Choroid plexus epithelial cell (primary cell): Measurements from ENCODE around the gene ZNF407.
A peak's percentile ranks its signal among the peaks of the same experiment; 100 is the strongest.

Experiments used
- DNase-seq: peaks from one replicate; pipeline ENCODE4 v3.0.0-alpha.2; 2010; ENCODE audit warnings: low read depth
- H3K4me3 ChIP-seq: 2 replicates; pipeline ENCODE4 v1.5.1; 2011; ENCODE audit warnings: low read depth, mild to moderate bottlenecking, control low read depth, low read length, moderate library complexity
- TF ChIP-seq, protein P1 (sequence below): conservative IDR thresholded peaks from 2 replicates; pipeline ENCODE4 v1.5.1; 2011; ENCODE audit warnings: low read depth, mild to moderate bottlenecking, control low read depth, inconsistent platforms, low read length, moderate library complexity

The ZNF407 gene

DNA sequence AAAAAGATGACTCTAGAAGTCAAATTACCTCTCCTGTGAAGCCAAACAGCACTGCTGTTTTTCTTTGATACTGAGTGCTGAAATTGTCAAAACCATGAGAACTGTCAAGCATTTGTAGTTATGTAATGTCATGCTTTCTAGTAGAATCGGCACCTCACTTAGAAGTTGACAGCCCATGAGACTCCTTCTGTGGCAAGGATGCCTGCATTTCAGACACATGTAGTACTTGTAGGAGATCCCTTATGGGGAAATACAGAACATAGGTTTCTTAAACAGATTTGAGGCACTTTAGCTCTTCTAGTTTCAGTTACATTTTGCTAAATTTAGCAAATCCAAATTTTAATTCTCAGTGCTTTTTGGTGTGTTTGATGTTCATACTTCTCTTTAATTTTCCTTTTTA, 15.7 kb downstream of the ZNF407 start:
- TF ChIP-seq, protein P1, sequence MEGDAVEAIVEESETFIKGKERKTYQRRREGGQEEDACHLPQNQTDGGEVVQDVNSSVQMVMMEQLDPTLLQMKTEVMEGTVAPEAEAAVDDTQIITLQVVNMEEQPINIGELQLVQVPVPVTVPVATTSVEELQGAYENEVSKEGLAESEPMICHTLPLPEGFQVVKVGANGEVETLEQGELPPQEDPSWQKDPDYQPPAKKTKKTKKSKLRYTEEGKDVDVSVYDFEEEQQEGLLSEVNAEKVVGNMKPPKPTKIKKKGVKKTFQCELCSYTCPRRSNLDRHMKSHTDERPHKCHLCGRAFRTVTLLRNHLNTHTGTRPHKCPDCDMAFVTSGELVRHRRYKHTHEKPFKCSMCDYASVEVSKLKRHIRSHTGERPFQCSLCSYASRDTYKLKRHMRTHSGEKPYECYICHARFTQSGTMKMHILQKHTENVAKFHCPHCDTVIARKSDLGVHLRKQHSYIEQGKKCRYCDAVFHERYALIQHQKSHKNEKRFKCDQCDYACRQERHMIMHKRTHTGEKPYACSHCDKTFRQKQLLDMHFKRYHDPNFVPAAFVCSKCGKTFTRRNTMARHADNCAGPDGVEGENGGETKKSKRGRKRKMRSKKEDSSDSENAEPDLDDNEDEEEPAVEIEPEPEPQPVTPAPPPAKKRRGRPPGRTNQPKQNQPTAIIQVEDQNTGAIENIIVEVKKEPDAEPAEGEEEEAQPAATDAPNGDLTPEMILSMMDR = no peak
- H3K4me3 ChIP-seq = no peak overlapping the region
- peak; percentile 35 for DNase-seq

DNA sequence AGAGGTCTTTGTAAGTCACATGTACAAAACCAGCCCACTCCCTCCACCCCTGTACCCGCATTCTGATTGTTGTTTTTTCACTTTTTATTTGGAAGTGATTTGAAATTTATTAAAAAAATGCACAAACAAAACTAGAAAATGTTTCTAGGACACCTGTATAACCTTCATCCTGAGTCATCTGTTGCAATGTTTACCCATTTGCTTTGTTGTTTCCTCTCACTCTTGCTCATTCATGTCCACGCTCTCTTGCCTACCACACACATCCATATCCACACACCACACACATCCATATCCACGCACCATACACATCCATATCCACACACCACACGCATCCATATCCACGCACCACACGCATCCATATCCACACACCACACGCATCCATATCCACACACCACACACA, 18.8 kb downstream of the ZNF407 start:
- H3K4me3 ChIP-seq = no peak overlapping the region
- DNase-seq = no peak
- TF ChIP-seq, protein P1 = no peak

DNA sequence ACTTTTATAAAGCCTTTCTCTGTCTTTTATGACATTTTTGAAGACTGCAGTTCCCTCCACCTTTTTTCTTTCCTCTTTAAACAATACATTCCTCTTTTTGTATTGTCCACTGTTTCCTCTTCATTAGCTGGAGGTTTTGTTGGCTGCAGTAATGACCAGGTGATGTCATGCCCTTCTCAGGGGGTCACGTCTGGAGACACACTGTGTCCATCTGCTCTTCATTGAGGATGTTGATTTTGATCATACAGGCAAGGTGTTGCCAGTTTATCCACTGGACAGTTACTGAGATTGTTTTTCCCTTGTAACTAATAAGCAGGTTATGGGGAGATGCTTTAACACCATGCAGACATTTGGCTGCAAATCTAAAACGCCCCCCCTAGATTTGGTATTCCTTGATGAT, 19.8 kb downstream of the ZNF407 start:
- TF ChIP-seq, protein P1 = no peak

DNA sequence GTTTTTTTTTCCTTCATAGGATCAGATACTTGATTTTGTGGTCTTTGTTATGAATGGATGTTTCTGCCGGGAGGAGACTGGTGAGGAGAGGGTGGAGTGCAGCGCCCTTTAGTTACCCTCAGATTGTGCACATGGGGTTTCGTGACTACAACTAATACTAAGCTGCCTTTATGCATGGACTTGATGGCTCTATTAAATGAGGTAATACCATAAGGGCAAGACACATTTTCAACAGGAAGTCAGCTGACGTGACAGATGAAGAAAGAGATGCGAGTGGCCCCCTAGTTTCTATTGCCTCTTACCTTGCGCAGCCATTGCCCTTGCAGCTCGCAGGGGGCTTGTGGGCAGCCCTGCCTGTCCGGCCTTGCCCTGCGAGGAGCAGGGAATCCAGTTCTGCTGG, 24.4 kb downstream of the ZNF407 start:
- TF ChIP-seq, protein P1 = no peak
- no peak for DNase-seq
- no peak overlapping the region for H3K4me3 ChIP-seq

More for the DNA sequence above, 19.8 kb downstream of the ZNF407 start:
- no peak overlapping the region for H3K4me3 ChIP-seq
- no peak for DNase-seq

DNA sequence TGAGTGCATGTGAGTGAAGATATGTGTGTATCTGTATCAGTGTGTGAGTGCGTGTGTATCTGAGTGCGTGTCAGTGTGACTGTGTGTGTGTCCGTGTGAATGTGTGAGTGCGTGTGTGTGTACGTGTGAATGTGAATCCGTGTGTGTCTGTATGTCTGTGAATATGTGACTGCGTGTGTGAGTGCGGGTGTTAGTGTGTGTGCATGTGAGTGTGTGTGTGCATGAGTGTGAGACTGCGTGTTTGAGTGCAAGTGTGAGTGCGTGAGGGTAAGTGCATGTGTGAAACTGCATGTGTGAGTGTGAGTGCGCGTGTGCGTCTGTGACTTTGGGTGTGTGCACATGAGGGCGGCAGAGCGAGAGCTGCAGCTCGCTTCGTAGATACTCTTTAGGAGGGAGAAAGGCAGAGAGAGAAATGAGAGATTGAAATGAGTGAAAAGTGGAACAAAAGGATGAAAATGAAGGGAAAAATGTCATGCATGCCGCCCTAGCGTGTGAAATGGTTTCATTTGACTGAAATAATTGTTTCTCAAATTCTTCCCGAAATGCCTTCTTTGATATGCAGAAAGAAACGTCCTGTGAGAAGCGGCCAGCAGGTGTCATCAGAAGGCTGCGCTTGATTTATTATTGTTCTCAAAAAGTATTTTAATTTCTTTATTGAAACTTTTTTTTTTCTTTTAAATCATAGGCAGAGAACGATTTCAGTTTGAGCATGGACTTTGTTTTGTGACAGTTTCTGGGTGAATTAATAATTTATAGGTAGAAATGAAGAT, 25.6 kb downstream of the ZNF407 start:
- no peak overlapping the region for H3K4me3 ChIP-seq
- DNase-seq = peak; percentile 63
- TF ChIP-seq, protein P1 = peak; percentile 76

DNA sequence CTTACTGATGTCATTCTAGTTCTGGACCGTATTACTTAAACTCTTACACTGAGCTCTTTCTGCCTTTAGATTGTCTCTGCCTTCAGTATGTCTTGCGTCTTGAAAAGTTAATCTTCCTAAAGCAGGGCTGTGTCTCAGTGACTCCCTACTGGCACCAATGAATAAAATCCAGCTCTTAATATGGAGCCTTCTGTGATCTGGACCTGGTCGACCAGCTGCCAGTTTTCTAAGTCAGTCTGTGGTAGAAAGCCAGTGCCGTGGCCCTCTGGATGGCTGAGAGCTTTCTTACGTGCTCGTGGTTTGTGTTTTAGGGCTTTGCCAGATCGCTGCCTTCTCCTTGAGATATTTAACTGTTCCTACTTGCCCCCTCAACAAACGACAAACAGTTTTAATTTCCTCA, 26.8 kb downstream of the ZNF407 start:
- TF ChIP-seq, protein P1 = no peak
- no peak for DNase-seq
- no peak overlapping the region for H3K4me3 ChIP-seq

DNA sequence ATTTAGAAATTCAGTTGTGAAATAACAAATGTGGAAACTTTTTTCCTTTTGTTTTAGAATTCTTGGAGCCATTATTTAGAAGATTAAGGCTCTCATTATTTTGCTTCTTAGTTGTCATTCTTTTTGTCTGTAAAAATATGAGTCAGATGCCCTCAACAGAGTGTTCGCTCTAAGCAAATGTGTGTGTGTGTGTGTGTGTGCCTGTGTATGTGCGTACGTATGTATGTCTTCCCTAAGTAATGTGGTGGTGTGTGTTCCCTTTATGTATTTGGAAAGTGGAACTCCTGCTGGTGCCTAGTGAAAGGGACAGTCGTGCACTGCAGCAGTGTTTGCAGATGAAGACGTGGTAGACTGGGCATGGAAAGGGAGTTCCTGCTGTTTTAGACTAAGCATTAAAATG, 27.5 kb downstream of the ZNF407 start:
- H3K4me3 ChIP-seq = no peak overlapping the region
- TF ChIP-seq, protein P1 = no peak
- DNase-seq = peak; percentile 59
